K562 (cell line): ENCODE results near the gene TMEM217. TPM values are rescaled to one million over a fixed set of nuclear protein-coding genes. Genes with fewer than 3 reads are reported as not detected.

ENCODE experiments used
- BRCA1 ChIP-seq, 2 experiments: fragments of 450-650 bp in 1 of 2; sonication (generic) in 1 of 2; formaldehyde crosslinking in 1 of 2; IDR thresholded peaks; 2 replicates each; pipeline versions ENCODE4 v1.5.0 to v1.6.1; 2017 to 2020; ENCODE audit warnings: mild to moderate bottlenecking in 1 of 2, missing genetic modification reagents in 1 of 2
- DMBX1 ChIP-seq: fragments of 250-450 bp; sonication (Bioruptor Pico); IDR thresholded peaks from 2 replicates; pipeline ENCODE4 v1.8.0; 2022; ENCODE audit warnings: inconsistent platforms, mild to moderate bottlenecking, moderate library complexity, borderline replicate concordance
- E2F3 ChIP-seq: fragments of 250-450 bp; sonication (Bioruptor Pico); IDR thresholded peaks from 2 replicates; pipeline ENCODE4 v1.4.0; 2020; ENCODE audit warnings: mild to moderate bottlenecking
- ELF4 ChIP-seq: fragments of 450-650 bp; formaldehyde crosslinking; IDR thresholded peaks from 2 replicates; pipeline ENCODE4 v1.4.0; 2022; ENCODE audit warnings: missing genetic modification characterization
- ETV5 ChIP-seq: sonication (generic); formaldehyde crosslinking; IDR thresholded peaks from 2 replicates; pipeline ENCODE4 v1.4.0; 2020; ENCODE audit warnings: low read depth, mild to moderate bottlenecking, missing genetic modification reagents
- HDAC1 ChIP-seq, 2 experiments: fragments of 450-650 bp; IDR thresholded peaks; 2 replicates each; pipeline ENCODE4 v1.6.1; 2016 to 2017; ENCODE audit warnings: inconsistent platforms in 1 of 2, mild to moderate bottlenecking in 1 of 2, moderate library complexity in 1 of 2
- NCOA1 ChIP-seq: fragments of 450-650 bp; IDR thresholded peaks from 2 replicates; pipeline ENCODE4 v1.6.1; 2016; ENCODE audit warnings: low read depth
- NELFE ChIP-seq: IDR thresholded peaks from 2 replicates; pipeline ENCODE4 v1.6.1; 2011; ENCODE audit warnings: mild to moderate bottlenecking; ENCODE audit not compliant: insufficient read depth, insufficient read length
- PHB2 ChIP-seq: fragments of 450-650 bp; IDR thresholded peaks from 2 replicates; pipeline ENCODE4 v1.6.1; 2017; ENCODE audit warnings: low read depth
- SPI1 ChIP-seq: IDR thresholded peaks from 2 replicates; pipeline ENCODE4 v1.6.1; 2011; ENCODE audit warnings: low read depth, low read length, control low read depth, borderline replicate concordance
- TGIF2 ChIP-seq: sonication (generic); formaldehyde crosslinking; IDR thresholded peaks from 2 replicates; pipeline ENCODE4 v1.8.1; 2022; ENCODE audit warnings: mild to moderate bottlenecking, missing genetic modification reagents, moderate library complexity
- THRA ChIP-seq: fragments of 450-650 bp; IDR thresholded peaks from 2 replicates; pipeline ENCODE4 v1.6.1; 2017; ENCODE audit warnings: mild to moderate bottlenecking, moderate library complexity
- ZBTB33 ChIP-seq: sonication (generic); formaldehyde crosslinking; IDR thresholded peaks from 2 replicates; pipeline ENCODE4 v1.8.1; 2023; ENCODE audit warnings: mild to moderate bottlenecking, missing genetic modification reagents
- ZNF77 ChIP-seq: fragments of 250-450 bp; sonication (Bioruptor Pico); IDR thresholded peaks from 2 replicates; pipeline ENCODE4 v1.5.0; 2020
- polyA plus RNA-seq, 8 experiments: library from polyadenylated mRNA; depleted of rRNA in 4 of 8; stranded (reverse) in 5 of 8; unstranded in 3 of 8; fragments of >200 nt; fragmentation: Nextera tagmentation in 2 of 8; fragmentation: Illumina TruSeq in 1 of 8; extraction: Ambion mirVana in 2 of 8; extraction: Trizol in 1 of 8; gene quantifications; 2 replicates each; pipeline versions ENCODE4 v1.2.1 to v1.2.3, GENCODE V29; 2011 to 2014; ENCODE audit warnings: inconsistent platforms in 1 of 8, missing spikeins in 1 of 8
- total RNA-seq, 7 experiments: library from RNA; depleted of rRNA in 6 of 7; stranded (reverse); fragments of >200 nt in 6 of 7; fragmentation: Illumina TruSeq in 2 of 7; extraction: Trizol in 2 of 7; gene quantifications; 2 replicates each; pipeline versions ENCODE4 v1.2.1 to v1.2.3, GENCODE V29; 2011 to 2021; ENCODE audit warnings: low replicate concordance in 1 of 7
- TF ChIP-seq, protein P1 (sequence below), 2 experiments: fragments of 450-650 bp; formaldehyde crosslinking in 1 of 2; IDR thresholded peaks; 2 replicates each; pipeline versions ENCODE4 v1.4.0 to v1.6.1; 2014 to 2020; ENCODE audit warnings: mild to moderate bottlenecking in 2 of 2, borderline replicate concordance in 1 of 2, low read depth in 1 of 2
- TF ChIP-seq, protein P2 (sequence below): sonication (generic); formaldehyde crosslinking; IDR thresholded peaks from 2 replicates; pipeline ENCODE4 v1.8.0; 2022; ENCODE audit warnings: mild to moderate bottlenecking, missing genetic modification reagents

TMEM217 gene
- total and polyA plus RNA-seq, 9 of the 15 experiments (the other 6 are each of a cell fraction or from before 2014, with no cell fraction given), result 1.3 to 8.0 (median 1.9) TPM

- TF ChIP-seq, protein P1, sequence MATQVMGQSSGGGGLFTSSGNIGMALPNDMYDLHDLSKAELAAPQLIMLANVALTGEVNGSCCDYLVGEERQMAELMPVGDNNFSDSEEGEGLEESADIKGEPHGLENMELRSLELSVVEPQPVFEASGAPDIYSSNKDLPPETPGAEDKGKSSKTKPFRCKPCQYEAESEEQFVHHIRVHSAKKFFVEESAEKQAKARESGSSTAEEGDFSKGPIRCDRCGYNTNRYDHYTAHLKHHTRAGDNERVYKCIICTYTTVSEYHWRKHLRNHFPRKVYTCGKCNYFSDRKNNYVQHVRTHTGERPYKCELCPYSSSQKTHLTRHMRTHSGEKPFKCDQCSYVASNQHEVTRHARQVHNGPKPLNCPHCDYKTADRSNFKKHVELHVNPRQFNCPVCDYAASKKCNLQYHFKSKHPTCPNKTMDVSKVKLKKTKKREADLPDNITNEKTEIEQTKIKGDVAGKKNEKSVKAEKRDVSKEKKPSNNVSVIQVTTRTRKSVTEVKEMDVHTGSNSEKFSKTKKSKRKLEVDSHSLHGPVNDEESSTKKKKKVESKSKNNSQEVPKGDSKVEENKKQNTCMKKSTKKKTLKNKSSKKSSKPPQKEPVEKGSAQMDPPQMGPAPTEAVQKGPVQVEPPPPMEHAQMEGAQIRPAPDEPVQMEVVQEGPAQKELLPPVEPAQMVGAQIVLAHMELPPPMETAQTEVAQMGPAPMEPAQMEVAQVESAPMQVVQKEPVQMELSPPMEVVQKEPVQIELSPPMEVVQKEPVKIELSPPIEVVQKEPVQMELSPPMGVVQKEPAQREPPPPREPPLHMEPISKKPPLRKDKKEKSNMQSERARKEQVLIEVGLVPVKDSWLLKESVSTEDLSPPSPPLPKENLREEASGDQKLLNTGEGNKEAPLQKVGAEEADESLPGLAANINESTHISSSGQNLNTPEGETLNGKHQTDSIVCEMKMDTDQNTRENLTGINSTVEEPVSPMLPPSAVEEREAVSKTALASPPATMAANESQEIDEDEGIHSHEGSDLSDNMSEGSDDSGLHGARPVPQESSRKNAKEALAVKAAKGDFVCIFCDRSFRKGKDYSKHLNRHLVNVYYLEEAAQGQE (IDR thresholded peaks at IDR 0.05; ENCODE audit: borderline replicate concordance), result peak; percentile 93
- TF ChIP-seq, protein P1 (CRISPR knock-in tag; IDR thresholded peaks at IDR 0.05; ENCODE audit: low read depth), result peak; percentile 20; the same call in 1 of the 2 replicates
- TF ChIP-seq ETV5 (no peak), NCOA1 (peak; percentile 62; the same call in 1 of the 2 replicates), SPI1 (peak; percentile 84), ELF4 (0 out of 2 replicates have a peak, but pooled peaks have one; percentile 62), NELFE (no peak), DMBX1 (peak; percentile 30; the same call in 1 of the 2 replicates), THRA (no peak), BRCA1 (IDR thresholded peaks at IDR 0.05) (no peak), BRCA1 (CRISPR knock-in tag; IDR thresholded peaks at IDR 0.05) (no peak), ZNF77 (CRISPR knock-in tag) (no peak), PHB2 (no peak), ZBTB33 (CRISPR knock-in tag) (no peak), HDAC1 (IDR thresholded peaks at IDR 0.05) (0 out of 4 replicates have a peak, but pooled peaks of 1 of the 2 experiments have one; percentile 0), E2F3 (no peak), TGIF2 (no peak)
- TF ChIP-seq, protein P2, sequence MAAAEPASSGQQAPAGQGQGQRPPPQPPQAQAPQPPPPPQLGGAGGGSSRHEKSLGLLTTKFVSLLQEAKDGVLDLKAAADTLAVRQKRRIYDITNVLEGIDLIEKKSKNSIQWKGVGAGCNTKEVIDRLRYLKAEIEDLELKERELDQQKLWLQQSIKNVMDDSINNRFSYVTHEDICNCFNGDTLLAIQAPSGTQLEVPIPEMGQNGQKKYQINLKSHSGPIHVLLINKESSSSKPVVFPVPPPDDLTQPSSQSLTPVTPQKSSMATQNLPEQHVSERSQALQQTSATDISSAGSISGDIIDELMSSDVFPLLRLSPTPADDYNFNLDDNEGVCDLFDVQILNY (CRISPR knock-in tag), result no peak
These were observed 14.1 kb downstream of the TMEM217 start (continued) for GRCh38 chr6:37243816-37244370.
